ENCODE data around the gene CHCHD1. TPM values are rescaled to one million over a fixed set of nuclear protein-coding genes. Genes with fewer than 3 reads are reported as not detected.

The CHCHD1 gene
- polyA plus RNA-seq, 3 donors = 15.0 to 85.0 (median 72.3) TPM

- Histone ChIP-seq H3K9ac (ENCODE audit: insufficient read depth, low read length, poor library complexity, severe bottlenecking) (peak overlapping the region; percentile 88), H4K20me1 (ENCODE audit: insufficient read depth, low read length) (peaks cover 46% of the 10 kb centered on the region), H3K4me1 (ENCODE audit: control insufficient read depth in 1 of 2, insufficient read depth in 2 of 2, low read length in 2 of 2) (peaks cover 34 to 43% of the 10 kb centered on the region in 2 donors), H3K27me3 (ENCODE audit: control insufficient read depth in 2 of 2, insufficient read depth in 2 of 2, low read length in 2 of 2) (no peaks in the 10 kb centered on the region), H3K27ac (ENCODE audit: low read depth in 1 of 2, low read length in 2 of 2) (peak overlapping the region; percentile 64 to 76), H3K9me3 (replicated peaks in 1 of 2; ENCODE audit: control insufficient read depth in 1 of 2, insufficient read depth in 1 of 2, low read length in 2 of 2) (no peaks in the 10 kb centered on the region), H3K79me2 (ENCODE audit: insufficient read depth, low read length) (peaks cover 75% of the 10 kb centered on the region), H3K4me2 (replicated peaks; ENCODE audit: extremely low read depth, low read length, poor library complexity, severe bottlenecking) (peak overlapping the region; percentile 76), H3K4me3 (replicated peaks in 1 of 3; ENCODE audit: low read depth in 2 of 3, low read length in 3 of 3) (peak overlapping the region; percentile 87 to 98 (median 90)), H2AFZ (ENCODE audit: insufficient read depth, low read depth, low read length, poor library complexity, severe bottlenecking) (peak overlapping the region; percentile 79), H3K36me3 (replicated peaks in 1 of 2; ENCODE audit: control insufficient read depth in 1 of 2, insufficient read depth in 2 of 2, low read length in 2 of 2) (peaks cover 21 to 28% of the 10 kb centered on the region in 2 donors)
- no peaks in the 10 kb centered on the region for H3K27me3 Mint-ChIP-seq (ENCODE audit: low read depth in 3 of 3)
- intact Hi-C loops (cut with micrococcal nuclease) = loop anchor here (2.0 to 5.0 kb wide), 2 partner anchors 25 to 44 kb away; partner anchors contain the start of genes NDST2 (in 1 of the 2) and SEC24C (in 1 of the 2)
- under 1% methylated on average over 42 of the region's 54 CpGs for WGBS (ENCODE audit: insufficient coverage)
- peak overlapping the region; percentile 96 to 100 (median 99) for H3K27ac Mint-ChIP-seq
- H3K4me3 Mint-ChIP-seq = peak overlapping the region; percentile 97 to 98
- peaks cover 23 to 28% of the 10 kb centered on the region in 2 donors for H3K36me3 Mint-ChIP-seq
- peaks cover 27% of the 10 kb centered on the region for H3K4me1 Mint-ChIP-seq
- TF ChIP-seq CTCF (IDR thresholded peaks at IDR 0.05) = no peak
- H3K9me3 Mint-ChIP-seq = peaks cover 0 to 2% (median 0%) of the 10 kb centered on the region in 7 donors
- peak in 2 of 3 donors; percentile 6 to 13 for DNase-seq
These were observed 4.1 kb downstream of the CHCHD1 start for GRCh38 chr10:73785721-73786511.

- H3K4me1 ChIP-seq (ENCODE audit: control insufficient read depth in 1 of 2, insufficient read depth in 2 of 2, low read length in 2 of 2) = peaks cover 29 to 37% of the 10 kb centered on the region in 2 donors
- Mint-ChIP-seq H3K4me1 (peaks cover 22% of the 10 kb centered on the region), H3K4me3 (peak overlapping the region; percentile 88 to 97)
These were observed 4.7 kb downstream of the CHCHD1 start for GRCh38 chr10:73786512-73786885.

More at GRCh38 chr10:73786512-73786885, 4.7 kb downstream of the CHCHD1 start:
- H3K79me2 ChIP-seq (ENCODE audit: insufficient read depth, low read length) = peaks cover 70% of the 10 kb centered on the region
- no peak for TF ChIP-seq CTCF (IDR thresholded peaks at IDR 0.05)
- no peak for DNase-seq
- intact Hi-C loops (cut with micrococcal nuclease) = loop anchor here (2.0 to 5.0 kb wide), 2 partner anchors 24 to 44 kb away; partner anchors contain the start of genes NDST2 (in 1 of the 2) and SEC24C (in 1 of the 2)
- H2AFZ ChIP-seq (ENCODE audit: insufficient read depth, low read depth, low read length, poor library complexity, severe bottlenecking) = peak overlapping the region; percentile 79
- H3K27ac ChIP-seq (ENCODE audit: low read depth in 1 of 2, low read length in 2 of 2) = peak overlapping the region in 1 of 2 donors; percentile 76
- no peaks in the 10 kb centered on the region for H3K9me3 ChIP-seq (replicated peaks in 1 of 2; ENCODE audit: control insufficient read depth in 1 of 2, insufficient read depth in 1 of 2, low read length in 2 of 2)
- 5% methylated on average over 2 of the region's 2 CpGs for WGBS (ENCODE audit: insufficient coverage)
- peak overlapping the region; percentile 88 for H3K9ac ChIP-seq (ENCODE audit: insufficient read depth, low read length, poor library complexity, severe bottlenecking)
- peaks cover 29 to 34% of the 10 kb centered on the region in 2 donors for H3K36me3 Mint-ChIP-seq
- H3K4me2 ChIP-seq (replicated peaks; ENCODE audit: extremely low read depth, low read length, poor library complexity, severe bottlenecking) = peak overlapping the region; percentile 76
- H3K27me3 Mint-ChIP-seq (ENCODE audit: low read depth in 3 of 3) = no peaks in the 10 kb centered on the region
- peak overlapping the region; percentile 85 to 98 (median 92) for H3K27ac Mint-ChIP-seq
- peak overlapping the region; percentile 87 to 98 (median 90) for H3K4me3 ChIP-seq (replicated peaks in 1 of 3; ENCODE audit: low read depth in 2 of 3, low read length in 3 of 3)
- H3K9me3 Mint-ChIP-seq = peaks cover 0 to 2% (median 0%) of the 10 kb centered on the region in 7 donors
- no peaks in the 10 kb centered on the region for H3K27me3 ChIP-seq (ENCODE audit: control insufficient read depth in 2 of 2, insufficient read depth in 2 of 2, low read length in 2 of 2)
- H4K20me1 ChIP-seq (ENCODE audit: insufficient read depth, low read length) = peaks cover 46% of the 10 kb centered on the region
- peaks cover 26 to 34% of the 10 kb centered on the region in 2 donors for H3K36me3 ChIP-seq (replicated peaks in 1 of 2; ENCODE audit: control insufficient read depth in 1 of 2, insufficient read depth in 2 of 2, low read length in 2 of 2)
